Stimulated activated naive CD8-positive, alpha-beta T cell treated with anti-CD3 and anti-CD28 coated beads, Interleukin-15, Interleukin-2, amounts not matched to agents 100 ng/mL and 50 ng/mL, for 24 hours (primary cell): Measurements from ENCODE around the gene GMCL1.
"Not testable (repeated sequence)": the region's sequence is repeated elsewhere in the genome, so short reads cannot be mapped to it uniquely, and the experiment has no call there.

ENCODE experiments used
- H3K27ac Mint-ChIP-seq: one replicate; pipeline ENCODE4 v1.8.0; 2021; ENCODE audit warnings: mild to moderate bottlenecking, mixed read lengths
- H3K27me3 Mint-ChIP-seq: one replicate; pipeline ENCODE4 v1.8.0; 2021; ENCODE audit warnings: mixed read lengths
- H3K36me3 Mint-ChIP-seq: one replicate; pipeline ENCODE4 v1.8.0; 2021; ENCODE audit warnings: low read depth, mixed read lengths
- H3K4me1 Mint-ChIP-seq: one replicate; pipeline ENCODE4 v1.8.0; 2021; ENCODE audit warnings: low read depth, mixed read lengths
- H3K4me3 Mint-ChIP-seq: one replicate; pipeline ENCODE4 v1.8.0; 2021; ENCODE audit warnings: mild to moderate bottlenecking, mixed read lengths
- H3K9me3 Mint-ChIP-seq: one replicate; pipeline ENCODE4 v1.8.0; 2021; ENCODE audit warnings: mixed read lengths

Gene GMCL1

DNA sequence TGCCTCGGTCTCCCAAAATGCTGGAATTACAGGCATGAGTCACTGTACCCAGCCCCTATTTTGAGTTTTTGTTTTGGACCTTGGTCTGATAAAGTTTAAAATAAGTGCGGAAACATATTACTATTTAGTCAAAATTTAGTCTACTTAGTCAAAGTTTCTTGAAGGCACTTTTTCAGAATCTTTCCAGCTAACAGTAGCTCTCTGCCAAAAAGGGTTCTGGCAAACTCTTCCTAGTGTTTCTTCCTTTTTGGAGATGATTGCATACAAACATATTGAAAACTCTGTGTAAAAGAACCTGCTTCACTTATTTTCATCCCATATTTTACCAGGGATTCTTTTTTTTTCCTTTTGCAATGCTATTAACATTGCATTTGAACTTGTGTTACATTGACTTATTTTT, 28.8 kb downstream of the GMCL1 start:
- Mint-ChIP-seq H3K27me3 (no peaks in the 10 kb centered on the region), H3K27ac (no peak overlapping the region), H3K36me3 (peaks cover 32% of the 10 kb centered on the region), H3K4me3 (no peak overlapping the region), H3K4me1 (no peaks in the 10 kb centered on the region), H3K9me3 (no peaks in the 10 kb centered on the region)

DNA sequence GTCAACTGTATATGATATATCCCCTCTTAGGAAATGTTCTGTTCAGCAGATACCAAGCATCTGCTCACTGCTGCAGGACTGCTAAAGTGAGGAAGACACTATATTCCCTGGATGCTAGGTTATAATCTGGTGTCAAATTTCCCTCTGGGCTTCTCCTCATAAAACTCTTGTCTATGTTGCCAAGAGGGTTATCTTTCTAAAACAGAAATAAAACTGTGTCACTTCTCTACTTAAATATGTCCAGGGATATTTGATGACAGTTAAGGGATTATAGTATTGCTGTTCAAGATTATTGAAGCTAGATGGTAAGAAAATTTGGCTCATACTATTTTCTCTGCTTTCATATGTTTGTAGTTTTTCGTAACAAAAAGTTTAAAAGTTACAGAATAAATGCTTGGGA, 33.8 kb downstream of the GMCL1 start:
- Mint-ChIP-seq H3K27ac (no peak overlapping the region), H3K4me1 (no peaks in the 10 kb centered on the region), H3K36me3 (peaks cover 32% of the 10 kb centered on the region), H3K27me3 (no peaks in the 10 kb centered on the region), H3K4me3 (no peak overlapping the region), H3K9me3 (no peaks in the 10 kb centered on the region)

GRCh38 chr2:69888451-69888850, 59.0 kb downstream of the GMCL1 start:
- Mint-ChIP-seq H3K27me3 (no peaks in the 10 kb centered on the region), H3K9me3 (peaks cover 3% of the 10 kb centered on the region), H3K27ac (no peak overlapping the region), H3K36me3 (no peaks in the 10 kb centered on the region), H3K4me1 (peaks cover 8% of the 10 kb centered on the region), H3K4me3 (no peak overlapping the region)

GRCh38 chr2:69889302-69889701, 59.8 kb downstream of the GMCL1 start:
- Mint-ChIP-seq H3K36me3 (no peaks in the 10 kb centered on the region), H3K9me3 (peaks cover 3% of the 10 kb centered on the region), H3K27ac (no peak overlapping the region), H3K4me1 (peaks cover 13% of the 10 kb centered on the region), H3K4me3 (no peak overlapping the region), H3K27me3 (no peaks in the 10 kb centered on the region)

- no peaks in the 10 kb centered on the region for H3K27me3 Mint-ChIP-seq
- H3K4me3 Mint-ChIP-seq: no peak overlapping the region
- no peak overlapping the region for H3K27ac Mint-ChIP-seq
- peaks cover 6% of the 10 kb centered on the region for H3K36me3 Mint-ChIP-seq
- peaks cover 3% of the 10 kb centered on the region for H3K9me3 Mint-ChIP-seq
- H3K4me1 Mint-ChIP-seq: peaks cover 26% of the 10 kb centered on the region
These were observed 61.4 kb downstream of the GMCL1 start for GRCh38 chr2:69890881-69891280.

- Mint-ChIP-seq H3K27ac (peak overlapping the region; percentile 98), H3K4me1 (peaks cover 36% of the 10 kb centered on the region), H3K36me3 (peaks cover 23% of the 10 kb centered on the region), H3K4me3 (peak overlapping the region; percentile 99)
- H3K27me3 Mint-ChIP-seq, H3K9me3 Mint-ChIP-seq: not testable (repeated sequence)
These were observed 63.5 kb downstream of the GMCL1 start for GRCh38 chr2:69892838-69893424.

DNA sequence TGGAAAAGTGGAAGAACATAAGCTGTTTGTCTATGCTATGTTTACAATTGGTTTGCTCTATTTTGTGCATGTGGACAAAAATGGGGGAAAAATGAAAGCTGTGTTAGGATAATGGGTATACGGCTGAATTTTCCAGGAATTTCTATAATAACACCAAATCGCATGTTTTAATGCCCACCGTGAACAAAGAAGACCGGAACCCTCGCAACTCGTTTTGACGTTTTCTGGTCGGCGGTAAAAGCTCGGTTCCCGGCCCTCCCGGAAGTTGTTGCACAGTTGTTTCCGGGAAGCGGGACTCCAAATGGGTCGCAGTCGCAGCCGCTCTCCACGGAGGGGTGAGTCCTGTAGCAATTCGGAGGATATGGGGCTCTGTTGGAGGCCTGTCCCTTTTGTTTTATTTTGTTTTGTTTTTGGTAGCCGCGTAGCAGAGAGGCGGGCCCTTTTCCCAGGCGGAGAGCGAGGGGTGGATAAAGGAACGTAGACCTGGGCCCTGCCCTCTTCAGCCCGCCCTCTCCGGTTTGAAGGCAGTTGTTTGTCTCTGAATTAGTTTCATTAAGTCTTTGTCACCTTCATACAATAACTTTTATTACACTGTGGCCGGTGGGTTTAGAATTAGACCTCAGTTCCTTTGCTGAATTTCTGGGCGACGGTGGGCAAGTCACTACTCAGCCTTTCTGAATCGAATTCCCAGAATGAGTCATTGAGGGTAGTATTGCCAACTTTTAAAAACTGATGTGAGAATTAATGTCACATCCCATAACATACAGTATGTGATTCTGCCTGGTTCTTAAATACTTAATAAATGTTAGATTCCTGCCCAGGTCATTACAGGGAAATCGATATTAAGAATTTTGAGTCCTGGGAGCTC, 64.5 kb downstream of the GMCL1 start, which contains the start of gene SNRNP27:
Gene SNRNP27, plus strand, starts transcription at position 273 of the 868 bp plus-strand sequence. Its CDS starts 29 bp downstream, at position 302.
- Mint-ChIP-seq H3K36me3 (peaks cover 33% of the 10 kb centered on the region), H3K27me3 (no peaks in the 10 kb centered on the region), H3K9me3 (peaks cover 3% of the 10 kb centered on the region), H3K4me1 (peaks cover 39% of the 10 kb centered on the region), H3K4me3 (peak within 1 kb of the TSS; percentile 99), H3K27ac (peak within 1 kb of the TSS; percentile 98)

- H3K4me3 Mint-ChIP-seq: peak overlapping the region; percentile 99
- peaks cover 39% of the 10 kb centered on the region for H3K36me3 Mint-ChIP-seq
- peaks cover 39% of the 10 kb centered on the region for H3K4me1 Mint-ChIP-seq
- not testable (repeated sequence) for H3K27me3 Mint-ChIP-seq, H3K9me3 Mint-ChIP-seq, H3K27ac Mint-ChIP-seq
These were observed 65.3 kb downstream of the GMCL1 start for GRCh38 chr2:69894737-69895136.

DNA sequence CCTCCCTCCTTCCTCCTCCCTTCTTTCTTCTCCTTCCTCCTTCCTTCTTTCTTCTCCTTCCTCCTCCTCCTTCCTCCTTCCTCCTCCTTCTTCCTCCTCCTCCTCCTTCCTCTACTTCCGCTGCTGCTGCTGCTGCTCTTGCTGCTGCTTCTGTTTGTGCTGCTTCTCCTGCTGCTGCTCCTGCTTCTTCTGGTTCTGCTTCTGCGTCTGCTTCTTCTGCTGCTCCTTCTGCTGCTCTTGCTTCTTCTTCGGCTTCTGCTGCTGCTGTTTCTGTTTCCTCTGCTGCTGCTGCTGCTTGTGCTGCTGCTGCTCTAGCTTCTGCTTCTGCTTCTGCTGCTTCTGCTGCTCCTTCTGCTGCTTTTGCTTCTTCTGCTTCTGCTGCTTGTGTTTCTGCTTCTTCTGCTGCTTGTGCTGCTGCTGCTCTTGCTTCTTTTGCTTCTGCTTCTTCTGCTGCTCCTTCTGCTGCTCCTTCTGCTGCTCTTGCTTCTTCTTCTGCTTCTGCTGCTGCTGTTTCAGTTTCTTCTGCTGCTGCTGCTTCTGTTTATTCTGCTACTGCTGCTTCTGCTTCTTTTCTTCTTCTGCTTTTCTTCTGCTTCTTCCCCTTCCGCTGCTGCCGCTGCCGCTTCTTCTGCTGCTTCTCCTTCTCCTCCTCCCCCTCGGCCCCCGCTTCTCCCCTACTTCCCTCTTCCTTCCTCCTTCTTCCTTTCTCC, 72.9 kb downstream of the GMCL1 start:
- Mint-ChIP-seq H3K27ac (peak overlapping the region; percentile 92), H3K4me3 (peak overlapping the region; percentile 79), H3K9me3 (no peaks in the 10 kb centered on the region), H3K36me3 (peaks cover 65% of the 10 kb centered on the region), H3K27me3 (no peaks in the 10 kb centered on the region), H3K4me1 (peaks cover 44% of the 10 kb centered on the region)

GRCh38 chr2:69907216-69907615, 77.8 kb downstream of the GMCL1 start:
- H3K27ac Mint-ChIP-seq: peak overlapping the region; percentile 21
- peaks cover 17% of the 10 kb centered on the region for H3K4me1 Mint-ChIP-seq
- H3K27me3 Mint-ChIP-seq: no peaks in the 10 kb centered on the region
- no peak overlapping the region for H3K4me3 Mint-ChIP-seq
- no peaks in the 10 kb centered on the region for H3K9me3 Mint-ChIP-seq
- H3K36me3 Mint-ChIP-seq: peaks cover 46% of the 10 kb centered on the region

DNA sequence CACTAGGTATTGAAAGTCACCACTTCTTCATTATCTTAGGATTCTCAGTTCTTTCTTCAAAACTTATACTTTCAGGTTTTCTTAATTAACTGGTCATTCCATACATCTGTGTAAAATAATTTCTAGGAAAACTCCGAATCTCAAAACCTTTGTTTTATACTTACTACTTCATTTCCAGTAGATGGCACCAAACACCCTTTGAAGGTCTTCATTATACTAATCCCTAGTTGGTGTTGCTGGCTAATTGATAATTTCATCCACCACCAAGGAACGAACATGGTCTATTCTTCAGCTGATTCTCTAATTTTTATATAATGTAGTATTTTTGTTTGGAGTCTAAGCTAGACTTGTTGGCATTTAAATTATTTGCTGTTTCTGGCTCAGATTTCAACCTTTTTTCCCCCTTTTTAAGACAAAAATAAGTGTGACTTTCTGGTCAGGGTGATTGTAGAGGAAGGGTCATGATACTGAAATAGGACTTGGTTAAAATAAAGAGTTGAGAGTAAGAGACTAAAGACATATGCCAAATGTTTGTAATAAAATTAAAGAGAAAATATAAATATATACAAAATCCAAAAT, 82.6 kb downstream of the GMCL1 start:
- Mint-ChIP-seq H3K4me3 (no peak overlapping the region), H3K9me3 (no peaks in the 10 kb centered on the region), H3K27me3 (no peaks in the 10 kb centered on the region), H3K27ac (no peak overlapping the region), H3K36me3 (peaks cover 26% of the 10 kb centered on the region), H3K4me1 (peaks cover 28% of the 10 kb centered on the region)

GRCh38 chr2:69914164-69914949, 84.9 kb downstream of the GMCL1 start:
- Mint-ChIP-seq H3K27ac (peak overlapping the region; percentile 88), H3K4me1 (peaks cover 39% of the 10 kb centered on the region), H3K4me3 (peak overlapping the region; percentile 85), H3K27me3 (no peaks in the 10 kb centered on the region), H3K36me3 (peaks cover 17% of the 10 kb centered on the region), H3K9me3 (no peaks in the 10 kb centered on the region)

DNA sequence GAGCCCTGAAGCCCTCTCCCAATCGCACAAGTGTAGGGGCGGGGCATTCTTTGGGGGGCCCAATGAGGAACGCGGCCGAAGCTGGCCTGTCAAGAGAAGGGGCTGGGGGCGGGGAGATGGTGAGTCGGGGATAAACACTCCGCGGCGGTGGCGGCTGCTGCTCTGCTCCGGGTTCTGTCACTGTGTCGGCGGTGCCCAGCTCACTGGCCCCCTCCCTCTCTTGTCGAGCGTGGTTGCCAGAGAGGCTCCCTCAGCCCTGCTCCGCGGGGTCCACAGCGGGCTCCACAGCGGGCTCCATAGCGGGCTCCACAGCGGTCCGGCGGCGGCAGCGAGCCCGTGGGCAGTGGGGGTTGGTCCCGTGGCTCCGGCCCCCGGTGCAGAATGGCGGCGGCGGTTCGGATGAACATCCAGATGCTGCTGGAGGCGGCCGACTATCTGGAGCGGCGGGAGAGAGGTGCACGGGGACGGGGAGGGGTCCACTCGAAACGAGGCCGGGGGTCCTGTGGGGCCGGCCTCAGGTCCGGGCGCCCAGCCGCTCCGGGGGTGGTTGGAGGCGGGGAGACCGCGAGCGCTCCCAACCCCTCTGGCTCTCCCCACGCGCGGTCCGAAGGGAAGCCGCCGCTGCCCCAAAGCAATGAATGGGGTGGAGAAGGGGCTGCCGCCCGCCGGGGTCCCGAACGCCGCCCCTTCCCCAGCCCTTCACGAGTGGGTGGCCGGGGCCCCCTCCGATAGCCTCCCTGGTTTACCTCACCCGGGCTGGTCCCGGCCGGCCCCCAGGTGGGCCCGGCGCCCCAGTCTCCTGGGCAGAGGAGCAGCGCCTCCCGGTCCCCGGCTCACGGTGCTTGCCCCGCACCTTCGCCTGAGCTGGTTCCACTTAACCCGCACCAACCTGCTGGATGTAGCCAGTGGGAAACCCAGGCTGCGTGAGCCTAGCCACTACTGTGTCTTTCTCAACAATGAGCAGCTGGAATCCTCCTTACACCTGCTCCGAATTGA, 85.8 kb downstream of the GMCL1 start, which contains the start of gene MXD1:
Gene MXD1, plus strand, starts transcription at position 160 of the 996 bp plus-strand sequence. Its CDS starts 222 bp downstream, at position 382.
- peaks cover 18% of the 10 kb centered on the region for H3K36me3 Mint-ChIP-seq
- H3K9me3 Mint-ChIP-seq: no peaks in the 10 kb centered on the region
- no peaks in the 10 kb centered on the region for H3K27me3 Mint-ChIP-seq
- H3K27ac Mint-ChIP-seq: peak within 1 kb of the TSS; percentile 88
- peak within 1 kb of the TSS; percentile 85 for H3K4me3 Mint-ChIP-seq
- peaks cover 39% of the 10 kb centered on the region for H3K4me1 Mint-ChIP-seq
